HepG2 (cell line): Measurements from ENCODE around the gene WDR20. TPM values are rescaled to one million over a fixed set of nuclear protein-coding genes. Genes with fewer than 3 reads are reported as not detected.

Source experiments
- ATAC-seq: fragments of 200-7000 bp; cut with Tn5 transposase; 3 replicates; pipeline ENCODE4 v1.9.1; 2020; ENCODE audit warnings: mild to moderate bottlenecking, moderate library complexity
- BruUV-seq: library from RNA; stranded (reverse); fragments of 400-500 nt; replicated peaks from 2 replicates; lab custom pipeline; 2021; lab: Mats Ljungman, UMichigan
- CTCF ChIA-PET: fragments of 300-600 bp; formaldehyde crosslinking; extraction: SDS; loops from one replicate; lab custom pipeline; 2021; ENCODE audit warnings: low total read pairs, inconsistent platforms, low intra/inter-chr PET ratio; lab: Yijun Ruan, JAX
- POLR2A ChIA-PET: fragments of 350-600 bp; sonication (Branson Sonifier 250); formaldehyde crosslinking; loops from one replicate; lab custom pipeline; 2020; ENCODE audit warnings: antibody characterized with exemption, inconsistent platforms; lab: Yijun Ruan, JAX
- DNase-seq: peaks from one replicate; pipeline ENCODE4 v3.0.0-alpha.2; 2015; ENCODE audit warnings: low spot score
- FAIRE-seq: peaks from 3 replicates; lab custom pipeline; 2011; peaks lifted over from hg19 to GRCh38; lab: Jason Lieb, UNC
- H2AFZ ChIP-seq: one replicate; pipeline ENCODE4 v1.6.1; 2011; ENCODE audit warnings: low read length, inconsistent platforms
- H3K27ac ChIP-seq: fragments of 300-600 bp; 3 replicates; pipeline ENCODE4 v1.8.0; 2011; ENCODE audit warnings: mixed run types, mild to moderate bottlenecking, mixed read lengths, low read length, inconsistent platforms; ENCODE audit not compliant: insufficient read depth; ENCODE audit errors: extremely low read length
- H3K27me3 ChIP-seq, 2 experiments: fragments of 200-600 bp in 1 of 2; 2 replicates in 1 of 2; 3 replicates in 1 of 2; pipeline versions ENCODE4 v1.6.0 to v1.8.0; 2011; ENCODE audit warnings: low read length in 2 of 2, mild to moderate bottlenecking in 2 of 2, moderate library complexity in 2 of 2, inconsistent platforms in 1 of 2; ENCODE audit not compliant: insufficient read depth in 2 of 2, control insufficient read depth in 1 of 2
- H3K36me3 ChIP-seq, 2 experiments: fragments of 200-600 bp in 1 of 2; replicated peaks in 1 of 2; 2 replicates in 1 of 2; 3 replicates in 1 of 2; pipeline versions ENCODE4 v1.5.1 to v1.8.0; 2011; ENCODE audit warnings: low read length in 2 of 2, inconsistent platforms in 1 of 2; ENCODE audit not compliant: insufficient read depth in 2 of 2, control insufficient read depth in 1 of 2
- H3K4me1 ChIP-seq: 2 replicates; pipeline ENCODE4 v1.5.1; 2012; ENCODE audit warnings: low read length, inconsistent platforms; ENCODE audit not compliant: insufficient read depth
- H3K4me2 ChIP-seq: 2 replicates; pipeline ENCODE4 v1.6.0; 2011; ENCODE audit warnings: low read depth, low read length, inconsistent platforms
- H3K4me3 ChIP-seq, 3 experiments: fragments of 200-600 bp in 1 of 3; sonication (generic), shearing (Covaris generic) in 1 of 3; replicated peaks in 1 of 3; 2 replicates each; pipeline ENCODE4 v1.5.1; 2011 to 2016; ENCODE audit warnings: low read length in 3 of 3, inconsistent platforms in 2 of 3, low read depth in 2 of 3, mild to moderate bottlenecking in 2 of 3, control low read depth in 1 of 3, mixed read lengths in 1 of 3; ENCODE audit not compliant: insufficient read depth in 1 of 3
- H3K79me2 ChIP-seq: one replicate; pipeline ENCODE4 v1.6.1; 2011; ENCODE audit warnings: low read length, inconsistent platforms; ENCODE audit not compliant: insufficient read depth
- H3K9ac ChIP-seq: 2 replicates; pipeline ENCODE4 v1.6.0; 2011; ENCODE audit warnings: mild to moderate bottlenecking, low read depth, low read length, inconsistent platforms; ENCODE audit not compliant: insufficient read depth
- H3K9me3 ChIP-seq: 2 replicates; pipeline ENCODE4 v1.5.1; 2012; ENCODE audit warnings: mild to moderate bottlenecking, low read length
- H4K20me1 ChIP-seq: 2 replicates; pipeline ENCODE4 v1.6.0; 2011; ENCODE audit warnings: inconsistent platforms, mild to moderate bottlenecking, low read length, moderate library complexity; ENCODE audit not compliant: insufficient read depth
- BRF2 ChIP-seq: sonication (generic); formaldehyde crosslinking; IDR thresholded peaks from 2 replicates; pipeline ENCODE4 v1.8.1; 2022; ENCODE audit warnings: mild to moderate bottlenecking, missing genetic modification reagents
- HNRNPH1 ChIP-seq: fragments of 200-400 bp; formaldehyde crosslinking; optimal IDR thresholded peaks from 2 replicates; pipeline ENCODE3; 2017; ENCODE audit warnings: mild to moderate bottlenecking, low read depth, low read length
- KMT2A ChIP-seq: sonication (generic); formaldehyde crosslinking; IDR thresholded peaks from 2 replicates; pipeline ENCODE4 v1.4.0; 2020; ENCODE audit warnings: missing genetic modification reagents
- ZFY ChIP-seq: sonication (generic); formaldehyde crosslinking; IDR thresholded peaks from 2 replicates; pipeline ENCODE4 v1.4.0; 2020; ENCODE audit warnings: missing genetic modification reagents
- ZNF205 ChIP-seq: IDR thresholded peaks from 2 replicates; pipeline ENCODE4 v1.6.1; 2018; ENCODE audit warnings: missing biosample characterization, missing genetic modification reagents
- ZNF232 ChIP-seq: sonication (generic); formaldehyde crosslinking; IDR thresholded peaks from 2 replicates; pipeline ENCODE4 v1.4.0; 2020; ENCODE audit warnings: missing genetic modification reagents, borderline replicate concordance
- ZNF501 ChIP-seq: sonication (generic); formaldehyde crosslinking; IDR thresholded peaks from 2 replicates; pipeline ENCODE4 v1.5.1; 2020; ENCODE audit warnings: mild to moderate bottlenecking, moderate library complexity, missing genetic modification reagents
- ZNF746 ChIP-seq: sonication (generic); formaldehyde crosslinking; IDR thresholded peaks from 2 replicates; pipeline ENCODE4 v1.8.0; 2022; ENCODE audit warnings: mild to moderate bottlenecking, missing genetic modification reagents
- WGBS: methylation state at CpG from one replicate; pipeline ENCODE4 v1.1.6; 2017; ENCODE audit warnings: low lambda C conversion rate; 5-methylcytosine and 5-hydroxymethylcytosine counted together
- in situ Hi-C: cut with HindIII; loops from 2 replicates; pipeline ENCODE4 v1.10.0; 2017; ENCODE audit warnings: low pct_unique_long_range_greater_than_20kb; ENCODE audit not compliant: extremely low pct_ligation_motif_present
- intact Hi-C: fragments of 100-400 bp; cut with micrococcal nuclease; formaldehyde crosslinking; loops from one replicate; pipeline ENCODE4 v1.10.0; 2022; ENCODE audit not compliant: unreplicated experiment
- polyA plus RNA-seq, 8 experiments: library from polyadenylated mRNA; depleted of rRNA in 3 of 8; stranded (reverse) in 7 of 8; unstranded in 1 of 8; fragments of >200 nt; fragmentation: Illumina TruSeq in 4 of 8; extraction: Trizol in 4 of 8; gene quantifications; 2 replicates each; pipeline versions ENCODE4 v1.2.1 to v1.2.3, GENCODE V29; 2011 to 2016; ENCODE audit warnings: low read depth in 4 of 8, missing spikeins in 1 of 8, mixed read lengths in 1 of 8; ENCODE audit not compliant: insufficient read depth in 1 of 8
- total RNA-seq, 5 experiments: library from RNA; depleted of rRNA; stranded (reverse); fragments of >200 nt; fragmentation: Illumina TruSeq; extraction: Trizol; gene quantifications; 2 replicates each; pipeline ENCODE4 v1.2.3, GENCODE V29; 2016; ENCODE audit warnings: low read depth in 1 of 5
- TF ChIP-seq, protein P1 (sequence below): sonication (generic); formaldehyde crosslinking; IDR thresholded peaks from 2 replicates; pipeline ENCODE4 v1.4.0; 2020; ENCODE audit warnings: missing genetic modification reagents, borderline replicate concordance
- TF ChIP-seq, protein P2 (sequence below): sonication (generic); formaldehyde crosslinking; IDR thresholded peaks from 2 replicates; pipeline ENCODE4 v1.8.1; 2023; ENCODE audit warnings: mild to moderate bottlenecking, inconsistent platforms, moderate library complexity, missing genetic modification reagents, borderline replicate concordance

Gene WDR20
- total and polyA plus RNA-seq, 2 of the 13 experiments (the other 11 are each of a cell fraction or from before 2014, with no cell fraction given): 10.4 to 23.2 TPM

GRCh38 chr14:102097441-102098135 lies 42.1 kb upstream of the WDR20 start (continued):
- TF ChIP-seq BRF2 (CRISPR knock-in tag) (no peak), HNRNPH1 (no peak), ZNF205 (CRISPR knock-in tag) (no peak)
- TF ChIP-seq, protein P1, sequence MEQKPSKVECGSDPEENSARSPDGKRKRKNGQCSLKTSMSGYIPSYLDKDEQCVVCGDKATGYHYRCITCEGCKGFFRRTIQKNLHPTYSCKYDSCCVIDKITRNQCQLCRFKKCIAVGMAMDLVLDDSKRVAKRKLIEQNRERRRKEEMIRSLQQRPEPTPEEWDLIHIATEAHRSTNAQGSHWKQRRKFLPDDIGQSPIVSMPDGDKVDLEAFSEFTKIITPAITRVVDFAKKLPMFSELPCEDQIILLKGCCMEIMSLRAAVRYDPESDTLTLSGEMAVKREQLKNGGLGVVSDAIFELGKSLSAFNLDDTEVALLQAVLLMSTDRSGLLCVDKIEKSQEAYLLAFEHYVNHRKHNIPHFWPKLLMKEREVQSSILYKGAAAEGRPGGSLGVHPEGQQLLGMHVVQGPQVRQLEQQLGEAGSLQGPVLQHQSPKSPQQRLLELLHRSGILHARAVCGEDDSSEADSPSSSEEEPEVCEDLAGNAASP (CRISPR knock-in tag): no peak
- TF ChIP-seq, all 625 proteins: peak for 0

- 46% methylated on average over 10 of the region's 10 CpGs for WGBS
- Histone ChIP-seq H2AFZ (no peak overlapping the region), H3K27ac (no peak overlapping the region), H3K4me1 (0 out of 2 replicates have a peak, but pooled peaks cover 5% of the 10 kb centered on the region), H3K79me2 (no peaks in the 10 kb centered on the region), H3K27me3 (no peaks in the 10 kb centered on the region; a peak in 2 of 5 replicates), H3K9ac (no peak overlapping the region), H4K20me1 (no peaks in the 10 kb centered on the region), H3K4me3 (no peak overlapping the region), H3K9me3 (no peaks in the 10 kb centered on the region), H3K36me3 (no peaks in the 10 kb centered on the region), H3K4me2 (no peak overlapping the region)
- no peak for DNase-seq
- ChIA-PET POLR2A (no interaction called here), CTCF (no interaction called here)
- intact Hi-C loops (no loop called here), in situ Hi-C loops (no loop called here)
- no peak for ATAC-seq
- FAIRE-seq: no peak
- TF ChIP-seq, protein P2, sequence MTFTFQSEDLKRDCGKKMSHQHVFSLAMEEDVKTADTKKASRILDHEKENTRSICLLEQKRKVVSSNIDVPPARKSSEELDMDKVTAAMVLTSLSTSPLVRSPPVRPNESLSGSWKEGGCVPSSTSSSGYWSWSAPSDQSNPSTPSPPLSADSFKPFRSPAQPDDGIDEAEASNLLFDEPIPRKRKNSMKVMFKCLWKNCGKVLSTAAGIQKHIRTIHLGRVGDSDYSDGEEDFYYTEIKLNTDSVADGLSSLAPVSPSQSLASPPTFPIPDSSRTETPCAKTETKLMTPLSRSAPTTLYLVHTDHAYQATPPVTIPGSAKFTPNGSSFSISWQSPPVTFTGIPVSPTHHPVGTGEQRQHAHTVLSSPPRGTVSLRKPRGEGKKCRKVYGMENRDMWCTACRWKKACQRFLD: no peak
- TF ChIP-seq KMT2A: no peak
- TF ChIP-seq ZFY (CRISPR knock-in tag): no peak
- TF ChIP-seq ZNF501 (CRISPR knock-in tag): no peak
- TF ChIP-seq ZNF746 (CRISPR knock-in tag): no peak
- no peak for TF ChIP-seq ZNF232 (CRISPR knock-in tag)
- BruUV-seq: no TSS peak
Measured at GRCh38 chr14:102103062-102103695, 36.5 kb upstream of the WDR20 start.
